Loucy (cell line): Measurements from ENCODE around the gene OR56A3.

Source experiments
- H2AFZ ChIP-seq: fragments of 200-600 bp; sonication (generic); 2 replicates; pipeline ENCODE4 v1.6.0; 2016; ENCODE audit warnings: antibody characterized with exemption, mild to moderate bottlenecking, low read length, moderate library complexity
- H3F3A ChIP-seq: fragments of 200-600 bp; 2 replicates; pipeline ENCODE4 v1.6.0; 2016; ENCODE audit warnings: antibody characterized with exemption, low read depth, mild to moderate bottlenecking
- H3K27me3 ChIP-seq: fragments of 200-600 bp; sonication (generic); 2 replicates; pipeline ENCODE4 v1.6.1; 2014; ENCODE audit warnings: low read length, mild to moderate bottlenecking; ENCODE audit not compliant: insufficient read depth, poor library complexity, severe bottlenecking
- H3K36me3 ChIP-seq: fragments of 200-600 bp; sonication (generic); 2 replicates; pipeline ENCODE4 v1.6.1; 2016; ENCODE audit warnings: low read length; ENCODE audit not compliant: insufficient read depth
- H3K4me1 ChIP-seq: fragments of 200-600 bp; sonication (generic); 2 replicates; pipeline ENCODE4 v1.5.1; 2014; ENCODE audit warnings: low read length, mild to moderate bottlenecking; ENCODE audit not compliant: insufficient read depth, poor library complexity, severe bottlenecking
- H3K4me2 ChIP-seq: fragments of 200-600 bp; sonication (generic); 2 replicates; pipeline ENCODE4 v1.6.0; 2014; ENCODE audit warnings: antibody characterized with exemption, low read length, low read depth, mild to moderate bottlenecking; ENCODE audit not compliant: poor library complexity, severe bottlenecking
- H3K4me3 ChIP-seq: fragments of 200-600 bp; sonication (generic); 2 replicates; pipeline ENCODE4 v1.5.1; 2014; ENCODE audit warnings: low read length, mild to moderate bottlenecking, mixed read lengths; ENCODE audit not compliant: poor library complexity, severe bottlenecking
- H3K79me2 ChIP-seq: fragments of 200-600 bp; sonication (generic); 2 replicates; pipeline ENCODE4 v1.6.1; 2014; ENCODE audit warnings: low read length; ENCODE audit not compliant: insufficient read depth
- H3K9ac ChIP-seq: fragments of 200-600 bp; sonication (generic); 2 replicates; pipeline ENCODE4 v1.6.0; 2014; ENCODE audit warnings: mild to moderate bottlenecking, low read depth, low read length, moderate library complexity; ENCODE audit not compliant: poor library complexity, severe bottlenecking
- H3K9me2 ChIP-seq: fragments of 200-600 bp; sonication (generic); replicated peaks from 2 replicates; pipeline ENCODE4 v1.6.1; 2016; ENCODE audit warnings: low read depth, low read length, mixed read lengths
- H3K9me3 ChIP-seq: fragments of 200-600 bp; sonication (generic); 2 replicates; pipeline ENCODE4 v1.6.1; 2014; ENCODE audit warnings: mild to moderate bottlenecking, antibody characterized with exemption, low read length, low read depth; ENCODE audit not compliant: insufficient read depth
- H4K20me1 ChIP-seq: fragments of 200-600 bp; sonication (generic); 2 replicates; pipeline ENCODE4 v1.6.0; 2014; ENCODE audit warnings: antibody characterized with exemption, low read length, mild to moderate bottlenecking; ENCODE audit not compliant: insufficient read depth, poor library complexity, severe bottlenecking
- EZH2phosphoT487 ChIP-seq: fragments of 200-600 bp; IDR thresholded peaks from 2 replicates; pipeline ENCODE4 v1.6.1; 2018; ENCODE audit warnings: antibody characterized with exemption, mild to moderate bottlenecking, moderate library complexity, borderline replicate concordance
- TF ChIP-seq, protein P1 (sequence below): fragments of 200-600 bp; sonication (generic); conservative IDR thresholded peaks from 2 replicates; pipeline ENCODE4 v1.5.1; 2014; ENCODE audit warnings: mild to moderate bottlenecking, antibody characterized with exemption, low read length

Gene OR56A3

DNA sequence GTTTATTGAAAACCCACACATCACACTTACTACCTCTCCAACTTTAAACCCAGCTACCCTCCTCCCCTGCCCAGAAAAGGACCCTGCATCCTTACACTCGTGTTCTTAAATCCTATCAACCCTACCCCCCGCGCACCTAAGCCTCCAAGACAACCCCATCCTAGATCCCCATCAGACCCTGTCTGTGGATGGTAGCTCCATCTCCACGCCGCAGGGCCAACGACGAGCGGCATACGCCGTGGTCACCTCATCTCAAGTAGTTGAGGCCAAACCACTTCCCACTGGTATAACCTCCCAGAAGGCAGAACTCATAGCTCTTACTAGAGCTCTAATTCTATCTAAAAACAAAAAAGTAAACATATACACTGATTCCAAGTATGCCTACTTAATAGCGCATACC is 9.4 kb upstream of the OR56A3 start:
- Histone ChIP-seq H3K36me3 (no peaks in the 10 kb centered on the region), H3K79me2 (no peaks in the 10 kb centered on the region), H3K27me3 (no peaks in the 10 kb centered on the region), H3K9me2 (no peaks in the 10 kb centered on the region), H3K4me2 (no peak overlapping the region), H3K9me3 (no peaks in the 10 kb centered on the region; the same call in 1 of the 2 replicates), H2AFZ (no peak overlapping the region), H3K9ac (no peak overlapping the region), H3K4me3 (no peak overlapping the region), H3F3A (no peaks in the 10 kb centered on the region), H4K20me1 (no peaks in the 10 kb centered on the region), H3K4me1 (no peaks in the 10 kb centered on the region)
- no peak for TF ChIP-seq EZH2phosphoT487
- TF ChIP-seq, protein P1, sequence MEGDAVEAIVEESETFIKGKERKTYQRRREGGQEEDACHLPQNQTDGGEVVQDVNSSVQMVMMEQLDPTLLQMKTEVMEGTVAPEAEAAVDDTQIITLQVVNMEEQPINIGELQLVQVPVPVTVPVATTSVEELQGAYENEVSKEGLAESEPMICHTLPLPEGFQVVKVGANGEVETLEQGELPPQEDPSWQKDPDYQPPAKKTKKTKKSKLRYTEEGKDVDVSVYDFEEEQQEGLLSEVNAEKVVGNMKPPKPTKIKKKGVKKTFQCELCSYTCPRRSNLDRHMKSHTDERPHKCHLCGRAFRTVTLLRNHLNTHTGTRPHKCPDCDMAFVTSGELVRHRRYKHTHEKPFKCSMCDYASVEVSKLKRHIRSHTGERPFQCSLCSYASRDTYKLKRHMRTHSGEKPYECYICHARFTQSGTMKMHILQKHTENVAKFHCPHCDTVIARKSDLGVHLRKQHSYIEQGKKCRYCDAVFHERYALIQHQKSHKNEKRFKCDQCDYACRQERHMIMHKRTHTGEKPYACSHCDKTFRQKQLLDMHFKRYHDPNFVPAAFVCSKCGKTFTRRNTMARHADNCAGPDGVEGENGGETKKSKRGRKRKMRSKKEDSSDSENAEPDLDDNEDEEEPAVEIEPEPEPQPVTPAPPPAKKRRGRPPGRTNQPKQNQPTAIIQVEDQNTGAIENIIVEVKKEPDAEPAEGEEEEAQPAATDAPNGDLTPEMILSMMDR, result no peak

DNA sequence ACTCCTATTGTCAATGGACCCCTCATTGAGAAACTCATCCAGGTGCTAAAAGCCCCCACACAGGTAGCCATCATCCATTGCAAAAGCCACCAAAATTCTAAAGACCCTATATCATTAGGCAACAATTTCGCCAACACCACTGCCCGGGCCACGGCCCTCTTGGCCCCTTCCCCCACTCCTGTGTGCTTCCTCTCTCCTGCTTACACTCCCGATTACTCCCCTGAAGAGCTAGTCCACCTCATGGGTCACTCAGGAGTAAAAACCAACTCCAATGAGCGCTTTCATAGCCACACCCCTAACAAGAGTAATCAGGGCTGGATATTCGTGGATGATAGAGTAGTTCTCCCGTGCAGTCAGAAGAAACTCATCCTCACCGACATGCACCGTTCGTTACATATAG is 8.9 kb upstream of the OR56A3 start:
- Histone ChIP-seq H3K36me3 (no peaks in the 10 kb centered on the region), H2AFZ (no peak overlapping the region), H3K9me3 (no peaks in the 10 kb centered on the region; the same call in 1 of the 2 replicates), H4K20me1 (no peaks in the 10 kb centered on the region), H3K4me2 (no peak overlapping the region), H3K4me3 (no peak overlapping the region), H3K9me2 (no peaks in the 10 kb centered on the region), H3K27me3 (no peaks in the 10 kb centered on the region), H3K79me2 (no peaks in the 10 kb centered on the region), H3K9ac (no peak overlapping the region), H3K4me1 (no peaks in the 10 kb centered on the region), H3F3A (no peaks in the 10 kb centered on the region)
- TF ChIP-seq, protein P1, result no peak
- no peak for TF ChIP-seq EZH2phosphoT487

DNA sequence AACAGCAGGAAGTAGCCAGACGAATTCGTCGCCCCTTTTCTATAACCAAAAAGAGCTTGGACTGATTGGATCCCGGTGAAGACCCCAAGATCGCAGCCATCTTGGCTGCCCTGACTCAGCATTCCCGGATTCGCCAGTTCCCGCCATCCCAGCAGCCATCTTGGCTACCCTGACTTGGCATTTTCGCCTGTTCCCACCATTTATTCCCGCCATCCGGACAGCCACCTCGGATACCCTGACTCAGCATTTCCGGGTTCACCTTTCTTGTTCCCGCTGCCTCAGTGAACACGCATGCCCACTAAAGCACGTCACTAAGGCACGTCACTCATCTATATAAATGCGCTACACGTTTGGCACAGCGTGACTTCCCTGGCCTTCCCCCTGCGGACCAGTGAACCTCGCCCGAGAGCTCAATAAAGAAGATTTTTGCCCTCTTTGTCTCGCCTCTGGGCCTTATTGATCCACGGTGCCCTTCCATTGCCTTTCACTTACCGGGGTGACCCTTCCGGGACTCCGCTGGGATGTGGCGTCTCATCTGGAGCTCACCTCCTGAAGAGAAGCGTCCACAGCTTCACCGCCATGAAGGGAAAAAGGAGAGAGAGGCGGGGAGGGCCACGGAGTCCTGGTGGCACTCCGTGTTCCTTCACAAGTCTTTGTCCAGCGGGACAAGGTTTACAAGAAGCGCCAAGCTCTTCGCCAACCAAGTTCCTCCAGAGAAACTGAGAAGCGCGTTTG is 4.0 kb upstream of the OR56A3 start:
- no peaks in the 10 kb centered on the region for H3K9me2 ChIP-seq
- TF ChIP-seq EZH2phosphoT487, result no peak
- TF ChIP-seq, protein P1, result no peak
- no peaks in the 10 kb centered on the region for H3K9me3 ChIP-seq
- no peaks in the 10 kb centered on the region for H3K79me2 ChIP-seq
- no peaks in the 10 kb centered on the region for H3F3A ChIP-seq
- H3K27me3 ChIP-seq, result no peaks in the 10 kb centered on the region
- no peak overlapping the region for H3K4me2 ChIP-seq
- H3K4me1 ChIP-seq, result no peaks in the 10 kb centered on the region
- no peak overlapping the region for H3K9ac ChIP-seq
- no peaks in the 10 kb centered on the region for H3K36me3 ChIP-seq
- H2AFZ ChIP-seq, result no peak overlapping the region
- H4K20me1 ChIP-seq, result no peaks in the 10 kb centered on the region
- no peak overlapping the region for H3K4me3 ChIP-seq
